Choroid plexus epithelial cell (primary cell): Measurements from ENCODE around the gene CNIH2.

Experiments
- DNase-seq: peaks from one replicate; pipeline ENCODE4 v3.0.0-alpha.2; 2010; ENCODE audit warnings: low read depth
- H3K4me3 ChIP-seq: 2 replicates; pipeline ENCODE4 v1.5.1; 2011; ENCODE audit warnings: low read depth, mild to moderate bottlenecking, control low read depth, low read length, moderate library complexity
- CTCF ChIP-seq: conservative IDR thresholded peaks from 2 replicates; pipeline ENCODE4 v1.5.1; 2011; ENCODE audit warnings: low read depth, mild to moderate bottlenecking, control low read depth, inconsistent platforms, low read length, moderate library complexity

CNIH2 gene

GRCh38 chr11:66263785-66264184 is 14.2 kb upstream of the CNIH2 start:
- H3K4me3 ChIP-seq, result no peak overlapping the region
- no peak for TF ChIP-seq CTCF
- no peak for DNase-seq

- no peak for TF ChIP-seq CTCF
- DNase-seq, result no peak
- no peak overlapping the region for H3K4me3 ChIP-seq
Observed at GRCh38 chr11:66264383-66264782, 13.6 kb upstream of the CNIH2 start.

- TF ChIP-seq CTCF, result peak; percentile 41
- DNase-seq, result no peak
- no peak overlapping the region for H3K4me3 ChIP-seq
Observed at GRCh38 chr11:66264914-66265313, 13.1 kb upstream of the CNIH2 start.

GRCh38 chr11:66265531-66266377 is 12.2 kb upstream of the CNIH2 start:
- DNase-seq, result no peak
- no peak overlapping the region for H3K4me3 ChIP-seq
- no peak for TF ChIP-seq CTCF

- TF ChIP-seq CTCF, result no peak
- peak overlapping the region; percentile 72 for H3K4me3 ChIP-seq
- no peak for DNase-seq
Observed at GRCh38 chr11:66266378-66267038, 11.5 kb upstream of the CNIH2 start.

GRCh38 chr11:66267039-66267378 is 11.0 kb upstream of the CNIH2 start:
- peak; percentile 12 for TF ChIP-seq CTCF
- peak overlapping the region; percentile 72 for H3K4me3 ChIP-seq
- DNase-seq, result no peak
